PFSK-1 (cell line): Measurements from ENCODE around the gene NAPG.

ENCODE experiments used
- FOXP2 ChIP-seq: optimal IDR thresholded peaks from 2 replicates; pipeline ENCODE3; 2011; ENCODE audit warnings: borderline replicate concordance, control low read depth, inconsistent platforms; ENCODE audit not compliant: insufficient read depth; ENCODE audit errors: extremely low read length, extremely low read depth
- POLR2AphosphoS5 ChIP-seq: IDR thresholded peaks from 2 replicates; pipeline ENCODE4 v1.6.1; 2012; ENCODE audit warnings: low read depth, mild to moderate bottlenecking, control low read depth, low read length, moderate library complexity
- REST ChIP-seq, 2 experiments: IDR thresholded peaks; 2 replicates each; pipeline versions ENCODE4 v1.6.1 to v1.8.0; 2011 to 2012; ENCODE audit warnings: low read depth in 2 of 2, low read length in 2 of 2, control low read depth in 1 of 2, inconsistent platforms in 1 of 2, mild to moderate bottlenecking in 1 of 2, moderate library complexity in 1 of 2; ENCODE audit not compliant: insufficient read depth in 1 of 2
- SIN3A ChIP-seq: IDR thresholded peaks from 2 replicates; pipeline ENCODE4 v1.6.1; 2012; ENCODE audit warnings: mild to moderate bottlenecking, low read length, moderate library complexity, borderline replicate concordance; ENCODE audit not compliant: insufficient read depth
- TAF1 ChIP-seq: IDR thresholded peaks from 2 replicates; pipeline ENCODE4 v1.6.1; 2012; ENCODE audit warnings: low read length, control low read depth, borderline replicate concordance; ENCODE audit not compliant: insufficient read depth

Gene NAPG

GRCh38 chr18:10530852-10531251, 5.0 kb downstream of the NAPG start:
- no peak for TF ChIP-seq SIN3A
- no peak for TF ChIP-seq TAF1
- TF ChIP-seq REST (IDR thresholded peaks at IDR 0.05; ENCODE audit: insufficient read depth in 1 of 2, low read depth in 2 of 2, low read length in 2 of 2): no peak
- TF ChIP-seq FOXP2: no peak
- no peak for TF ChIP-seq POLR2AphosphoS5

GRCh38 chr18:10533111-10533510, 7.3 kb downstream of the NAPG start:
- TF ChIP-seq FOXP2 (no peak), REST (IDR thresholded peaks at IDR 0.05; ENCODE audit: insufficient read depth in 1 of 2, low read depth in 2 of 2, low read length in 2 of 2) (no peak), POLR2AphosphoS5 (no peak), SIN3A (no peak), TAF1 (no peak)

GRCh38 chr18:10536280-10536679, 10.5 kb downstream of the NAPG start:
- no peak for TF ChIP-seq TAF1
- TF ChIP-seq FOXP2: no peak
- TF ChIP-seq POLR2AphosphoS5: no peak
- TF ChIP-seq SIN3A: no peak
- no peak for TF ChIP-seq REST (IDR thresholded peaks at IDR 0.05; ENCODE audit: insufficient read depth in 1 of 2, low read depth in 2 of 2, low read length in 2 of 2)

GRCh38 chr18:10537765-10538164, 11.9 kb downstream of the NAPG start:
- TF ChIP-seq FOXP2 (no peak), SIN3A (no peak), REST (IDR thresholded peaks at IDR 0.05; ENCODE audit: insufficient read depth in 1 of 2, low read depth in 2 of 2, low read length in 2 of 2) (no peak), POLR2AphosphoS5 (no peak), TAF1 (no peak)

GRCh38 chr18:10543277-10543676, 17.4 kb downstream of the NAPG start:
- no peak for TF ChIP-seq REST (IDR thresholded peaks at IDR 0.05; ENCODE audit: insufficient read depth in 1 of 2, low read depth in 2 of 2, low read length in 2 of 2)
- TF ChIP-seq TAF1: no peak
- no peak for TF ChIP-seq FOXP2
- no peak for TF ChIP-seq POLR2AphosphoS5
